Measurements from ENCODE around the gene ADSS1. TPM values are rescaled to one million over a fixed set of nuclear protein-coding genes. Genes with fewer than 3 reads are reported as not detected.

The ADSS1 gene
- total RNA-seq, 1 experiment from 2014 or later, result 3.7 TPM

DNA sequence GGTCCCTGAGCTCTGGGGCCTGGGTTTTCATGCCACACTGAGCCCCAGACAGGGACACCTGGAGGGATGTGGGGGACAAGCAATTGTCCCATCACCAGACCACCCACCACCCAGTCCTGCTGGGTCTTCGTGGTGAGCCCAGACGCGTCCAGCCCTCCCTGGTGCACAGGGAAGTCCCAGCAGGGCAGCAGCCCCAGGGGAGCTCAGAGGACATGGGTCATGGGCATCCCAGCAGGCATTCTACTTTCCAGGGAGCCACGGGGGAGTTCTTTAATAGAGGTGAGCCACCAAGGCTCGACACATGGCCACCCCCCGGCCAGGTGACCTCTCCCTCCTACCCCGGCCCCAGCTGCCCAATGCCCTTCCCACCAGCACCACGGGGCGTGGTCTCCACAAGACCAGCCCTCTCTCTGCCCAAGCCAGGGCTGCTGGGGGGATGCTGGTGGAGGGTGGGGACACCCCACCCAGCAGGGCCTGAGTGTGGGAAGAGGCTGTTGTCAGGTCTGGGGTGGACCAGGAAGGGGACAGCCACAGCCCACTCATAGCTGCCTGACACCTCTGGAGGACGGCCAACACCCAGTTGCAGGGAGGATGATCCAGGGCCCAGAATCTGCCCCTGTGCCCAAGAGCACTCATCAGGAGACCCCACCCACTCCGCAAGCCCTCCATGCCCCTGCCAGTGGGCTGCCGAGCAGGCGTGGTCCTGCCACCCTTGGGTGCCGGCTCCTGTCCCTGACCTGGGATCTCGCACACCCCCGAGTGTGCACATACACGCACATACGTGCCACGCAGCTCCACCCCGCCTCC lies 57.4 kb downstream of the ADSS1 start:
- no peak for DNase-seq (ENCODE audit: low spot score)

DNA sequence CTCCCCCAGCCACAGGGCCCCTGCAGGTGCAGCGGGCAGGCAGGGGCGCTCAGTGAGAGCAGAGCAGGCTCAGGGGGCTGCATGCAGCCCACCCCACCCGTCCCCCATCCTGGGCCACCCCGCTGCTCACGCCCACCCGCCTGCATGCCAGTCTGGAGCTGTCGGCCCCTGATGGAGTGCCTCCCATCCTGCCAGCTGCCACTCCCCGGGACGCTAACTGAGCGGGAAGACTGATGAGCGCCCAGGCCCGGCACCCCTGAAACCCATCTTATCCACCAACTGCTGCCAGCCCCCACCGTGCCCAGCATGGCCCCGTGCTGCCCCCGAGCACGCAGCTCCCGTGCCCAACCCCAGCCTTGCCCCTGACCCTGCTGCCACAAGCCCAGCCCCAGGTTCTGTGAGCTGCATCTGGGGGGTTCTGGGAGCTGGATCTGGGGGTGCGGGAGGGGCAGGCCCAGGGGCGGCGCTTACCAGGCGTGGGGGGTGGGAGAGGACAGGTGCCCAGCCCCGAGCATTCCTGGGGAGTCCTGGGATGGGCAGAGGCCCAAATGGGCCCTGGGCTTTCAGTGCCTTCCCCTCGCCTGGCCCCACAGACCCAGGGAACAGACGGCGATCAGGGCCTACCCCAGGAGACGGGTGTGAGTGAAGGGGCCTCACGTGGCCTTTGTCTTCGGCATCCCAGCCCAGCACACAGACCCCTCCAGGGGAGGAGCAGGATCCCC lies 58.2 kb downstream of the ADSS1 start:
- DNase-seq (ENCODE audit: low spot score), result no peak

- no peak for DNase-seq (ENCODE audit: low spot score)
Measured at GRCh38 chr14:104782808-104783139, 58.7 kb downstream of the ADSS1 start.

- no peak for DNase-seq (ENCODE audit: low spot score)
Measured at GRCh38 chr14:104783484-104784217, 59.6 kb downstream of the ADSS1 start.

- no peak for DNase-seq (ENCODE audit: low spot score)
Measured at GRCh38 chr14:104784218-104784568, 60.2 kb downstream of the ADSS1 start.

- DNase-seq (ENCODE audit: low spot score), result no peak
Measured at GRCh38 chr14:104784846-104785707, 61.0 kb downstream of the ADSS1 start.

GRCh38 chr14:104785708-104786080 lies 61.7 kb downstream of the ADSS1 start:
- DNase-seq (ENCODE audit: low spot score), result no peak

GRCh38 chr14:104786091-104786586 lies 62.1 kb downstream of the ADSS1 start:
- no peak for DNase-seq (ENCODE audit: low spot score)

DNA sequence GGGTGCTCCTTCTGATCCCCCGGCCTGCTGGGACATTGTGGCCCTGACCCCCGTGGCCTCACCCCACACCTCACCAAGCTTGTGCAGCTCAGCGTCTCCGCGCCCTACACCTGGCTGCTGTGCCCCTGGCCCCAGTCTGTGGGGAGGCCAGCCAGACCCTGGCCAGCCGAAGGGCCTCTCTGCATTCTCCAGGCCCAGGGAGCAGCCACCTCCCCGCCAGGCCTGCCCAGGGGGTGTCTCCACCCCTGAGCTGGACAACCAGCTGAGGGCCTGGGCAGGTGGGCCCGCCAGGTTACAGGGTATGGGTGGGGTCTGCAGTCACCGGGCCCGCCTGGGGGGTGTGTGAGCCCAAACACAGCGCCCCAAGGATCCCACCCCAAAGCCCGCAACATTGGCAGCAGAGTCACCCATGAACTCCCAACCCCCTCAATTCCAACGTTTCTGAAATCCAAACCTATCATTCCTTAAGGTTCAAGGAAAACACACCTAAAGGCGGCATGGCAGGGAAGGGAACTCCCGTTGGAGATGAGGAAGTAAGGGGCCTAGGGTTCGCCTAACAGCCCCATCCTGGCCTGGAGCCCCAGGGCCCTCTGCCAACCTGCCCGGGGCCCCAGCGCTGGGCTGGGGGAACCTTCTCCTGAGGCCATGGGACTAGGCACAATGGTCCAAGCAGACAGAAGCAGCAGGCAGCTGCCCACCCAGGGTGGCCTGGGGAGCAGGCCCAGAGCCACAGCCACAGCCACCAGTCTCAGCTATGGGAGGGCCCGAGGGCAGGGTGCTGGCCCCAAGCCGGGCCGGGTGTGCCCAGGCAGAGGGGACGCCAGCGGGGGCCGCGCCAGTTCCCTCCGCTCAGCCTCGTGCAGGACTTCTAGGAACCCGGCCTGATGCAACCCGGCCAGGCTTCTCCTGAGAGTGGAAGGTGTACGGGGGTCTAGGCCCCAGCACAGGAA lies 63.0 kb downstream of the ADSS1 start:
- no peak for DNase-seq (ENCODE audit: low spot score)

- no peak for DNase-seq (ENCODE audit: low spot score)
Measured at GRCh38 chr14:104787736-104788135, 63.7 kb downstream of the ADSS1 start.

DNA sequence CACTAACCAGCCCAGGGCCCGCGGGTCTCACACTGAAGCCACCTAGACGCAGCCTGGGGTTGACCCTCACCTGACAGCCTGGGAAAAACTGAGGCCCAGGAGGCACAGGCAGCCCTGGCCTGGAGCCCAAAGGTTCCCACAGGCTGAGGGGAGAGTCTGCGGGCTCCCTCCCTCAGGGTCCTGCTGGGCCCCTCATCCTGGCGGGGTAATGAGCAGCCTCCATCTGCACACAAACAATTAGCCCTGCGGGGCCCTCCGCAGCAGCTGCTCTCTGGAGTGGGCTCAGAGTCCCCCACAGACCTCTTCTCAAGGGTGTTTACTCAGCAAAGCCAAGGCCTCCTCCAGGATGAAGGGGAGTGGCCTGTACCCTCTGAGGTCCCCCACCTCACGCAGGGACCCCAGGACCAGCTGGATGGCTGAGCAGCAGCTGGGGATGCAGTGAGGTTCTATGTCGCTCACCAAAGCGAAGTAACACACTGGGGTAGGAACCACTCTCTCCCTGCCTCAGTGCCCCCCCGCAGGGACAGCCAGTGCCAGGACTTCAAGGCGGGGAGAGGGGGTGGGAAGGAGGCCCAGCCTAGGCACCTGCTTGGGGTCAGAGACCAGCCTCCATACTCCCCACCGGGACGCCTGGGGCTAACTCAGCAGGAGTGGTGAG lies 64.3 kb downstream of the ADSS1 start:
- DNase-seq (ENCODE audit: low spot score), result no peak

- DNase-seq (ENCODE audit: low spot score), result no peak
Measured at GRCh38 chr14:104788873-104789663, 65.0 kb downstream of the ADSS1 start.

DNA sequence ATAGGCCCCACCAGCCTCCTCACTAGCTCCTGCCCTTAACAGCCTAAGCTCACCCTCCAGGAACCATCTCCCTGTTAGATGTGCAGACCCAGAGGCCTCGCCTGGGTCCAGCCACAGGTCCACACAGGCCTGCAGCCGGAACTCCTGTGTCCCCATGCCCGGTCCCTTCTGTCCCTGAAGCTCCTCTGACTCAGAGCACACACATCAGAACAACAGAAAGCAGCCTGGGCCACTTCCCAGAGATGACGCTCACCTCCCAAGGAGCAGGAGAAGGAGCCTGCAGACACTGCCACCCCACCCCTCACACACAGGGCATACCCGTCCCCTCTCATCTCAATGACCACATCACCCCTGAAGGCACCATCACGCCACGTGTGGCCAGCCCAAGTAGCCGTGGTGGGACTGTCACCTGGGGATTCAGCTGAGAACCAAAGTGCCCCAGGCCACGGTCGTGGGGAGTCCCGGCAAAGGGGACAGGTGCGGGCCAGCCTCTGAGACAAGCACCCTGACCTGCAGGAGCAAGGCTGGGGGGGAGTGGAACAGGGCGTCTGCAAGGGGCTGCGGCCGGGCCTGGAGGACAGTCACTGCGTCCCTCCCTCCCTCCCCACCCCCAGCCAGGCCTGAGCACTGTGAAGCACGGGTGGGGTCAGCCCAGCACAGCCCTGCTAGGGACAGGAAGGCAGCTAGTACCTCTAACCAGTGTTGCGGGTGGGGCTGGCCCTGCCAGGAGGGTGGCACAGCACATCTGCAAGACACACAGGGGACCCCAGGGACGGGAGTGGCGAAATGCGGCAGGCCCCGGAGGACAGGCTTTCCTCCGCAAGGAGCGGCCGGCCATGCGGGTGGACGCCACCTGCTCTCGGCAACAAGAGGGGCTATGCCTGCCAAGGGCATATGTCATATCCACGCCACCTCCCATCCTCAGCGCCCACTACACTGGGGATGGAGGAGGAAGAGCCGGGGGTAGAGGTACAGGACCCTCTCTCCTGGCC lies 66.0 kb downstream of the ADSS1 start:
- DNase-seq (ENCODE audit: low spot score), result no peak

DNA sequence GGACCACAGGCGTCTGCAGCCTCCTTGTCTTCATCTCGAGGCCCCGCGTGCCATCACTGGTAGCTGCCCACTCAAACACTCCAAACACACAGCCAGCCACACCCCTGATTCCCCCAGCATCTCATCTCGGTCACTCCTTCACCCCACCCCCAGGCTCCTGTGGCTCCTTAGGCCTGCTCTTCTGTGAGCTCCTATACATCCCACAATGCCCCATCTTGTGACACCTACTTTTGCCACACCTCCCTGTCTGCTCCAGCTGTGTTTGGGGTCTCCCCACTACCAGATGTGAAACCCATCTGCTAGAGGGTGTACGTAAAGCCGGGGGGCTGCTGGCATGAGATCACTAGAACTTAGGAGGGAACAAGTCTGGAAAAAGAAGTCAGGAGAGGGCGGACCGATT lies 67.4 kb downstream of the ADSS1 start:
- DNase-seq (ENCODE audit: low spot score), result no peak

GRCh38 chr14:104792101-104792884 lies 68.3 kb downstream of the ADSS1 start:
- DNase-seq (ENCODE audit: low spot score), result no peak

GRCh38 chr14:104792945-104793702 lies 69.1 kb downstream of the ADSS1 start:
- no peak for DNase-seq (ENCODE audit: low spot score)

DNA sequence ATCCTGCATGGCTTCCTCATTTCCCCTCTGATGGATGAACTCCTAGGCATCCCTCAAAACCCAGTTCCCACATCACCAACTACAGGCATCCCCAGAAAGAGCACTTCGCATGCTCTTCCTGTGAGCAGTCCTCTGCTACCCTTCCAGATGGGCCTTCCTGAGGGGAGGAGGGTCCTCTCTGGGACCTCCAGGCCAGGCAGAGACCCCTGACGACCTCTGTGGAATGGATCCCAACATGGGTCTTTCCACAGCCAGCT lies 69.6 kb downstream of the ADSS1 start:
- no peak for DNase-seq (ENCODE audit: low spot score)

Data from A172 (cell line).